ENCODE data around the gene PIK3R5. TPM values are rescaled to one million over a fixed set of nuclear protein-coding genes. Genes with fewer than 3 reads are reported as not detected.
"Not testable (repeated sequence)": the region's sequence is repeated elsewhere in the genome, so short reads cannot be mapped to it uniquely, and the experiment has no call there.

Gene PIK3R5
- total RNA-seq, 1 donor from 2014 or later: 17.1 TPM

DNA sequence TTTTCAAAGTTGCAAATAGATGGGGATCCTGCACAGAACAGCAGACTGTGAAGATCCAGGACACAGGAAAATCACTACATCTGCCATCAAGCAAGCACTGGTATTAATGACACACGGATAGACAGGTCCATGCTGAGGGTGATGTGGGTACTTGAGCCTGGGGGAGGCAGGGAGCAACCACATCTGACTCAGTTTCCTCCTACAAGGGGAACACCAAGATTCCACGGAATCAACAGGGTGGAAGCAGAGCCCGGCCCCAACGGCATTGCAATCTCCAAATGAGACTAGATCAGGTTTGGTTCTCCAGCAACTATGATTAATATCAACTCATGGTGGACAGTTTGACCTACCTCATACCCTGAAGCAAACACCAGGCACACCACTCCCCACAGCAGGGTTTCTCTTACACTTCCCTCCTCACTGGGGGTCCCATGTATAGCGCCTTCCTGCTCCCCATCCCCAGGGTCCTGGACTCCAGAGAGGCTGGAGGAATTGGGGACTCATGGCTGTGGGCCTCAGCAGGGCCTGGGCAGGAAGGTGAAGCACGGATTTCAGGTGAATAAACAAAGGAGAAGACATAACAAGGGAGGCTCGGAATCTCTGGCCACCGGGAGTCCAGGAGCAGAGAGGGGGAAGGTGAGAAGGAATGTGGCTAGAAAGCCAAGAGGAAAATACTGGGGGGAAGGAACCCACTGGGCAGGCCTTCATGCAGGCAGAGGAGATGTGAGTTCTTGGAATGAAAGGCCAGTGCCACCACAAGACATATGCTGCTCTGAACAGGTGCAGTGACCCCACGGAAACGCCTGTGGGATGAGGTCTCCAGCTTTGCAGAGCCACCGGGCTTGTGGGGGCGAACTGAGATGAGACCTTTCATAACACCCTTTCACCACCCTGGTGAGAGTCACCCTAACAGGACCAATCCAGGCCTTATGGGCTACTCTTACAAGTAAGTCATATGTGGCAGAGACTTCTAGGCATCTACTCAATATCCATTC lies 68.6 kb downstream of the PIK3R5 start:
- no peak for DNase-seq (ENCODE audit: low spot score)

DNA sequence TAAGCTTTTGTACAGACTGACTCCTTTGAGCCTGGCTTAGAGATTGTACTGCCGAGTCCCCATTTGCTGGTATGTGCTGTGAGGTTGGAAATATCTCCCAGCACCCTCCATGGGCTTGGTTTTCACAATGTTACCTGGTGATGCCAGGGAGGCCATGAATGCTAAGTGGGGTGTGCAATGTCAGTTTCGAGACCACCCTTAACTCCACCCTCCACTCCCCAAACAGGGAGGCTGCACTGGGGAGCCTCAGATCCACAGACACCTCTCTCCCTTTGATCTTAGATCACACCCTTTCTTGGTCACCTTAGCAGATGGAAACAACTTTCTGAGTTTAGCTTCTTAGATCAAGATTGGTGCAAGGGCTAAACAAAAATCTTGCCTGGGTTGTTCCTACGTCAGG lies 69.4 kb downstream of the PIK3R5 start:
- DNase-seq (ENCODE audit: low spot score): no peak

DNA sequence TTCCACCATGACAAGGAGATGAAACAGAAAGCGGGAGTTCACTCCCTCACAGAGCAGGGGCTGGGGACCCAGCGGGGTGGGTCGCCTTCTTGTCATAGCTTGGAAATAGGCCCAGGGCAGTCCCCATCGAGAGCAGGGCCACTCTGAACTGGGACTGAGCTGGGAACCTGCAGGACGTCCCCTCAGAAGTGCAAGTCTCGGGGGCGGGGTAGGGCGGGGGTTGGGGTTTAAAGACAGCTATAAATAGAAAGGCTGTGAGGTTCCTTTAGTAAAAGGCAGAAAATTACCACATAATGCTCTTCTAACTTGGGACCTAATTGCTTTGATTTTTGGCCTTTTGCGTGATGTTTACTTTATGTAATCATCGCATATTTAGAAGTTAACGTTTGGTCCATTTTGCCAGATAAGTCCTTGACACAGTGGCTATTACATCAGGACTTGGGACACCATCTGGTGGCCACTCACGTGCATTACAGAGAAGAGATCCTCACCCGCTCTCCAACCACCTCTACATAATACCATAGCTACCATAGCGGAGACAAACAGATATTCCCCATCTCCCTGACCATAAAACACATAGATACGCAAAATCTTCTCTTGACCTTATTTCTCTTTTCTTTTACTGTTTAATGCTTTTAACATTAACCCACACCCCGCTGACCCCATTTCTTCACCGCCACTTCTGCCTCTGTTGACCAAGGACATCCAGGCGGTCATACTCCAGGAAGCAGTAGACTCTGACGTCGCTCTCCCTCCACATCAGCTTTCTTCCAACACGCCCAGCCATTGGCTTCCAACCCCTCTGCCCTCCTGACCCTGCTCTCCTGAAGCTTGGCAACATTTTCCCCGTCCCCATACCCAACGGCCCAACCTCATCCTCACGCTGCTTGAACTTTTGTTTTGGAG lies 70.6 kb downstream of the PIK3R5 start:
- DNase-seq (ENCODE audit: low spot score): peak; percentile 61

DNA sequence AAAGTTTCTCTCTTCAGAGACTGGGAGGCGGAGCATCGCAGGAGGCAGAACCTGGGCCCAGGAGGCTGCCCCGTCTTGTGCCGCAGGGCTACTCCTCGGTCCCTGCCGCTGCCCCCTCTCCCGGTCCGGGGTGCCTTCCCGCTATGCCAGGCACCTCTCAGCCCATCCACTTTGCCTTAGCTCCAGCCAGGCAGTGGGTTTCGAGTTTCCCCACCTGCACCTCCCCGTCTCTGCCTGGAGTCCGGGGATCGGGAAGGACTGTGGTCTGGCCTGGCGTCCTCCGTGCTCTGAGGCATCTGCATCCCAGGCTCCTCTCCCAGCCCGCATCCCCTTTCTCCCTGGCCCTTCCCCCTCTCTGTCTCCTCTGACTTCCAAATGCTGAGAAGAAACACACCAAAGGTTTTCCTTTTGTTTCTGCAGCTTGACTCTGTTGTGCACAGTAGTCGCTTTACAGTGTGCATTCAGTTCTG lies 71.3 kb downstream of the PIK3R5 start:
- no peak for DNase-seq (ENCODE audit: low spot score)

DNA sequence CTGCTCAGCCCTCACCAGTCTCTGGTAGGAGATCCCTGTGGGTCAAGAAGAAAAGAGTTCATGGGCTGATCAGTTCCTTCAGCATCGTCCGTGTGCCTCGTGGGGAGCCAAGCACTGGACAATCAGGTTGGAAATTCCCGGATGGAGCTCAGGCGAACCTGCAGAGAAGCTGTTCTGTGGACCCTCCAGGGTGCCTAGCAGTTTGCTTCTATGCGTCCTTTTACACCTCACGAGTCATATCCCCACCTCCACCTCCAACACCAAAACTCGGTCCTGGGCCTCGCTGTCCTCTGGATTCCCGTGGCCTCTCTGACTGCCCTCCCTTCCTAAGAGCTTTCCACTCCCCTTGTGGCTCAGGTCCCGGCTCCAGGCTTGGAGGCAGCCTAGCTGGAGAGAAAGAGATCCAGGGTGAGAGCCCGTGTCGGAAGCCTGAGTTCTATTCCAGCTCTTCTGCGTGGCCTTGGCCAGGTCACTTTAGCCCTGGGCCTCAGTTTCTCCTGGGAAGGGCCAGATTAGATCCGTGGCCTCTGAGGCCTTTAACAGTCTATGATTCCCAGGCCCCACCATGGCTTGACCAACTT lies 71.8 kb downstream of the PIK3R5 start:
- no peak for DNase-seq (ENCODE audit: low spot score)

DNA sequence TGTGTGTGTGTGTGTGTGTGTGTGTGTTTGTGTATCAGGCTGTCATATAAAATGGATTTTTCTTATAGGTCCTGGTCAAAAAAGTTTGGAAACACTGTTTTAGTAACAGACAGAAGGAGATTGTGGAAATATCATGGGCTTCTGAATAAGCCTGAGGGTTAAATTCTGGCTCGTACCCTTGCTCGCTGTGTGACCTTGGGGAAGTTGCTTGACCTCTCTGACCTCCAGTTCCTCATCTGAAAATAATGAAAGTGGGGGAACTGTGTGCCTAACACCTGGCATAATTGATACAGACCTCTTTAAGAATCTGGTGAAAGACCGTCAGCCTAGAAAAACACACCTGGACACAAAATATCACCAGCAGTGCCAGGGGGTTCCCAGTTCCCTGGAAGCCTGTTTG lies 72.4 kb downstream of the PIK3R5 start:
- DNase-seq (ENCODE audit: low spot score): no peak

DNA sequence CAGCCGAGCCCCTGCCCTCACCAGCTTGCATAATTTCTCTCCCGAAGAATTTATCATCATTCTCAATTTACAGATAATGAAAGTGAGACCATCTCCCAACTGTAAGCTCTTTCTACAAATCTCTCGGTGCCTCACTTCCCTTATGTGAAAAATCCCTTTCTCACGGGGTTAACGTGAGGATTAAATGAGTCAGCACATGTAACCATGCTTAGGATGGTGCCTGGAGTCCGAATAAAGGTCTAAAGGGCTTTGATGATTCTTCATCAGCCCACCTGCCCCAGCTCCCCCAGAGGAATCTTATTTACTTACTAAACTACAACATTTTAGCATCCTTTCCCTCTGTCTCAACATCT lies 73.2 kb downstream of the PIK3R5 start:
- no peak for DNase-seq (ENCODE audit: low spot score)

DNA sequence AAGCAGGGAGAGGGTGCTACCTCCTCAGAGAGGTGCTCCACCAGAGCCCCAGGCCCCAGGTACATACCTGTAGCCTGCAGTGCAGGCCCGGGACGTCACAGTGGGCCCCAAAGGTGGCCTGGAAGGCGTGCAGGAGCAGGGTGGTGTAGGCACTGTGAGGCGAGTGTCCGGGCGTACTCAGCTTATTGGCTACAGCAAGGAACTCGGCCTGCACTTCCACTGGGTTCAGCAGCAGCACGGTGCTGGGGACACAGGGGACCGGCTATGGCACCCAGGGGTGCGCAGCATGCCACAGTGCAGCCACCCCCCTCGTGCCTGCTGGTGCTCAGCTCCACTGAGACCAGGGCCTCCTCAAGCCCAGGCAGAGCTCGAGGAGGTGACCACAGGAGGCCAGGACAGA lies 74.8 kb downstream of the PIK3R5 start:
- DNase-seq (ENCODE audit: low spot score): no peak

DNA sequence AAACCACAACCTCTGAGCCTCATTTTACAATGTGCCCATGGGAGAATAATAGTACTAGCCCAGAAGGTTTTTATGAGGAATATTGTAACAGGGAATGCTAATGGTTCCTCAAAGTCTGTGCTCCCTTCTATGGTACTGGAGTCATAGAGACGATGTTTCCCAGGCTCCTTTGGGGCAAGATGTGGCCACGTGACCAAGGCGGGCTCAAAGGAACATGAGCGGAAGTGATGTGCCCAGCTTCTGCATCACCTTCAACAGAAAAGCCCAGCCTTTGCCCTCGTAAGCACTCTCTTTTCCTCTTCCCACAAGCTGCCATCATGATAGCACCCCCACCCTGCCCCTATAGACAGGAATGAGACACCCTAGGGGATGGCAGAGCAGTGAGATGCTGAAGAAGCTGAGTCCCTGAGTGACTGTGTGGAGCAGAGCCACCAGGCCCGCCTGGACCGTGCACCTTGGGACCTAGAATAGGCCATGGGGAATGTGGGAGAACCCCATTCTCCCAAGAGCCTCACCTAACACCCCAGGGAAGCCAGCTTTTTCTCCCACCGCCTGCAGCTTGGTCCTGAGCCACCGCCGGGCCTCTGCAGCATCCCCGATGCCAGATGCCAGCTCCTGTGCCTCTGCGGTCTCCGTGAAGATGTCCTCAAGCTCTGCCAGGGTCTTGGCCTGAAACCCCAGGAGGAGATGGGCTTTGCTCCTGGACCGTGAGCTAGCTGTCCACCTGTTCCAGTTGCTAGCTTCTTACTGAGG lies 75.9 kb downstream of the PIK3R5 start:
- no peak for DNase-seq (ENCODE audit: low spot score)

DNA sequence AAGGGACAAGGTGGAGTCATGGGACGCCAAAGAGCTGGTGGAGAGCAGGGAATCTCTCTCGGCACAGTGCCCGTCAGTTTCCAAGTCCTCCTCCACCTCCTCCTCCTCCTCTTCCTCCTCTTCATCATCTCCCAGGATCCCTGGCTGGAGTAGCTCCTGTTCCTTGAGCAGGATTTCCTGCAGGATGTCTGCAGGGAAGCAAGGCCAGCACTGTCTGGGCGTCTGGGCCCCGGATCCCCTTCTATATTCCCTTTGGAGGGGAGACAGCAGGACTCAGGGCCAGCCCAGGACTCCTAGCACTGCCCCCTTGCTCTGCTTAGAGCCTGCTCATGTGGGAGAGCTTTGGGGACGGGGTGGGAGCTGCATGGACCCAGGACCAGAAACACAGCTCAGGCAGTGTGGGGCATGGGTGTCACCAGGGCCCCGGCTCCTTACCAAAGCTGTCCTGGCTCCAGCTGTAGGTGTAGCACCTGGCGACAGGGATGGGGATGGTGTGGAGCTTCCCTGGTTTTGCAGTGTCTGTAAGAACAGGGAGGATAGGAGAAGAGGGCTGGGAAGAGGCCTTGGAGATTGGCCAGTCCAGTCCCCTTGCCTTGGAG lies 76.7 kb downstream of the PIK3R5 start:
- no peak for DNase-seq (ENCODE audit: low spot score)

DNA sequence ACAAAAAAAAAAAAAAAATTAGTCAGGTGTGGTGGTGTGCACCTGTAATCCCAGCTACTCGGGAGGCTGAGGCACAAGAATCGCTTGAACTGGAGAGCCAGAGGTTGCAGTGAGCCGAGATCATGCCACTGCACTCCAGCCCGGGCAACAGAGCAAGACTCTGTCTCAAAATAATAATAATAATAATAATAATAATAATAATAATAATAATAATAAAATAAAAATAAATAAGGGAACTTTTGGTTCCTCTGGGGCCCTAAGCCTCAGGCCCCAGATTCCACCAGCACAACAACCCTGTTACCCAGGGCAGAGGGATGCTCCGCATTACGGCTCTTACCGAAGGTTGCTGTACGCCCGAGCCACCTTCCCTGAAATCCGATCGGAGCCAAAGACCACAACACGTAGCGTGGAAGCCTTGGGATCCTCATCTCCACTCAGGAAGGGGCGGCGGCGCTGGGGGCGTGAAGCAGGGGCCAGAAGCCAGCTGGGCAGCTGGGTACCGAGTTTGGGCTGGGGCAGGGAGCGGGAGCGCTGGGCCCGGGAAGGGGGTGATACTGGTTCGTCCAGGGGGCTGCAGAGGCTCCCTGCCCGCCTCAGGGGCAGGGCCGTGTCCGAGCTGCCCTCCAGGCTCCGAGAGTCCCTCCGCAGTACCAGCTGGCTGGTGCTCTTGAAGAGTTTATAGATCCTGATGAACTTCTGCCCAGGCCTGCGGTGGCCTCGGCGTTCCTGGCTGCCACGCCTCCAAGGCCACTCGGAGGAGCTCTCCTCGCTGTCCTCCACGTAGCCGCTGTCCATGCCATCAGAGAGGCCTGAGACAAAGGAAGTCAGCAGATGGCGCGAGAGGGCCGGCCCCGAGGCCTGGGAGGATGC lies 77.4 kb downstream of the PIK3R5 start:
- peak; percentile 40 for DNase-seq (ENCODE audit: low spot score)

DNA sequence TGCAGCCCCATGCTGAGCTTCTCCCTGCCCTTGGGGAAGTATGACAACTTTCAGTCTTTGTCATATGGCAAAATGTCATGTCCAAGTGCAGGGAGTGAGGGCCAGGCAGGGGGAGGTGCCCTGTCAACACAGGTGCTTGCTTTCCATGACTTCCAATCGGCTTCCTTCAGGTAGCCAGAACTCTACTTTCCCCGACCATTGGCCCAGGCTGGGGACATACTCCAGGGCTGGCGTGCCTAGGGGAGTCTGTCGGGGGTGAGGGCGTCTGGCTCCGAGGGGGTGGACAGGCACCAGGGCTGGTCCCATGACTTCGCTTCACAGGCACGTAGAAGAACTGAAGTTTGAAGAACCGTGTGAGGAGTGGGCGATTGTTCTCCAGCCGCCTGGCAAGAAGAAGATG lies 78.2 kb downstream of the PIK3R5 start:
- no peak for DNase-seq (ENCODE audit: low spot score)

DNA sequence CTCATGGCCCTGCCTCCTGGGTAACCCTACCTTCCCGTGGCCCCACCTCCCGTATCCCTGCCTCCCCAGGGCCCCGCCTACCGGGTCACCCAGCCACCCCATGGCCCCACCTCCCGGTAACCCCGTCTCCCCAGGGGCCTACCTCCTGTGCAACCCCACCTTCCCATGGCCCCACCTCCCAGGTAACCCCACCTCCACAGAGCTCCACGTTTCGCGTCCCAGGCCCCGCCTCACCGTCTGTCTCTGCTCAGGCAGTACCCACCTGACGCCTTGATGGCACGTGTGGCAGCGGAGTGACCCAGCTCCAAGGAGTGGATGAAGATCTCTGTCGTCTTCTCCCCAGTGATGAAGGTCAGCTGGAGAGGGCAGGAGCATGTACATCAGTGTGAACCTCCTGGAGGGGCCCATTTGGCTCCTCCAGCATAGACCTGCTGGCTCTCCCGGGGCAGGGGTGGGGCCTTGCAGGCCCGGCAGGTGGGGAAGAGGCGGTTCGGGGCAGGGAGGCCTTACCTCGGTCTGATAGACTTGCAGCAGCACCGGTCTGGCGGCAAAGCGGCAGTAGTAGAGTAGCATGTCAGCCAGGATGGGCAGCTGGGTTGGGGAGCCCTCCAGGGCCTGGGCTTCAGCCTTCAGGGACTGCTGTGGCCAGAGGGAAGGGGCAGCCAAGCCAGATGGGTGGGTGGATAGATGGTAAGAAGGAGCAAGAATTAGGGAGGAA lies 79.4 kb downstream of the PIK3R5 start:
- no peak for DNase-seq (ENCODE audit: low spot score)

DNA sequence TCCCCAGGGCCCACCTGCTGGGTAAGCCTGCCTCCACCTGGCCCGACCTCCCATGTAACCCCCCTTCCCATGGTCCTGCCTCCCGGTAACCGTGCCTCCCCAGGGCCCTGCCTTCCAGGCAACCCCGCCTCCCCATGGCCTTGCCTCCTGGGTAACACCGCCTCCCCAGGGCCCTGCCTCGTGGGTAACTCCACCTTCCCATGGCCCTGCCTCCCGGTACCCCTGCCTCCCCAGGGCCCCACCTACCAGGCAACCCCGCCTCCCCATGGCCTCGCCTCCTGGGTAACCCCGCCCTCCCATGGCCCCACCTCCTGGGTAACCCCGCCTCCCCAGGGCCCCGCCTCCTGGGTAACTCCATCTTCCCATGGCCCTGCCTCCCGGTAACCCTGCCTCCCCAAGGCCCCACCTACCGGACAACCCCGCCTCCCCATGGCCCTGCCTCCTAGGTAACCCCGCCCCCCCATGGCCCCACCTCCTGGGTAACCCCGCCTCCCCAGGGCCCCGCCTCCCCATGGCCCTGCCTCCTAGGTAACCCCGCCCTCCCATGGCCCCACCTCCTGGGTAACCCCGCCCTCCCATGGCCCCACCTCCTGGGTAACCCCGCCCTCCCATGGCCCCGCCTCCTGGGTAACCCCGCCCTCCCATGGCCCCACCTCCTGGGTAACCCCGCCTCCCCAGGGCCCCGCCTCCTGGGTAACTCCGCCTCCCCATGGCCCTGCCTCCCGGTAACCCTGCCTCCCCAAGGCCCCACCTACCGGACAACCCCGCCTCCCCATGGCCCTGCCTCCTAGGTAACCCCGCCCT lies 80.1 kb downstream of the PIK3R5 start:
- not testable (repeated sequence) for DNase-seq (ENCODE audit: low spot score)

DNA sequence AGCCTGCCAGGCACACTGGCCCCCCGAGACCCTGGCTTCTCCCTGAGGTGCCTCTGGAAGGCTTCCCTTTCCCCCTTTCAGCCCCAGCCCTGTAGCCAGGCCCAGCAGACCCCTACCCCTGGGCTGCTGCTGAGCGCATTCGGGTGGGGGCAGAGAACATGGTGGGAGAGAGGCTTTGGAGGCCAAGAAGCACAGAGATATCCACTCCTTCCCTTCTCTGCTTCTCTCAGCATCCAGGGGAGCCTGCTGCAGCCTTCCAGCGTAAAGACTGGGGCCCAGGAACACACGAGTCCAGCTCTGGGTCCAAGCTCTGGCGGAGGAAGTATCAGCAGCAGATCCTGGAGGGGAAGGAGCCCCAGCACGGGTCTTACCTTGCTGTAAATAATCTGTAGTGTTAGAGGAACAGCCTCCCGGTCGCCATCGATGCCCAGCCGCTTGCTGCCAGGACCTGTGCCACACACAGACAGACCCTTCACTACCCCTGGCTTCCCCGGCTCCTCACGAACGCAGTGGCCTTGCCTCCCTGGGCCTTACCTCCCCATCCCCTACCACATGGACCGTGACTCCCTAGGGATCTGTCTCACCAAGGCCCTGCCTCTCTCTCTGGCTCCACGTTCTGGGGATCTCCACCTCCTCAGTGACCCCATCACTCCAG lies 81.0 kb downstream of the PIK3R5 start:
- no peak for DNase-seq (ENCODE audit: low spot score)

DNA sequence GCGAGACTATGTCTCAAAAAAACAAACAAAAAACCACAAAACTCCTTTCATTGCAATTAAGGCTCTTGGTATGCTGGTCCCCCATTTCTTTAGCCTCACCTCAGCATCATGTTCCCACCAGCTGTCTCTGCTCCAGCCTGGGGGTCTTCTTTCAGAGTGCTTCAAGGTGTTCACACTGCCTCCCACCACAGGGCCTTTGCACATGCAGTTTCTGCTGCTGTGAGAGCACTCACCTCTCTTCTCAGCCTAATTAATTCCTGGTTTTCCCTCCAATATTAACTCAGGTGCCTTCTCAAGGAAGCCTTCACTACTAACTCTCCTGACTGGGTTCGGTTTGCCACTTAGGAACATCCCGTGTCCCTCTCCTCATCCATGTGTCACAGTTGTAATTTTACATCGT lies 82.2 kb downstream of the PIK3R5 start:
- no peak for DNase-seq (ENCODE audit: low spot score)

DNA sequence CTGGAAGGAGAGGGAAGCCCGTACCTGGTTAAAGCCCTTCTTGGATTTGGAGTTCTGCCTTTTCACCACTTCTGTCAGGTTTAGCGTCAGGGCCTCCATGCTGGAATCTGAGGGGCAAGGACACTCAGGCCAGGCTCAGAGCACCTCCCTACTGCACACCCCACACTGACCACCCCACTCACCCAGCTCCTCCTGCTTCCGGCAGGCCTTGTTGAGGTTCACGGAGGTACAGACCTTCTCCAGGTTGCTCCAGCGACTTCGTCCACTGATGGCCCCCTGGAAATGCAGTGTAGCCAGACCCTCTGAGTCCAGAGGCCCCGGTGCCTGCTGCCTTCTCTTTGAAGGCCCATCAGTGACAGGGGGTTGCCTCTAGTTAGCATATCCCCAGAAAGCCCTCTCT lies 83.9 kb downstream of the PIK3R5 start:
- no peak for DNase-seq (ENCODE audit: low spot score)

DNA sequence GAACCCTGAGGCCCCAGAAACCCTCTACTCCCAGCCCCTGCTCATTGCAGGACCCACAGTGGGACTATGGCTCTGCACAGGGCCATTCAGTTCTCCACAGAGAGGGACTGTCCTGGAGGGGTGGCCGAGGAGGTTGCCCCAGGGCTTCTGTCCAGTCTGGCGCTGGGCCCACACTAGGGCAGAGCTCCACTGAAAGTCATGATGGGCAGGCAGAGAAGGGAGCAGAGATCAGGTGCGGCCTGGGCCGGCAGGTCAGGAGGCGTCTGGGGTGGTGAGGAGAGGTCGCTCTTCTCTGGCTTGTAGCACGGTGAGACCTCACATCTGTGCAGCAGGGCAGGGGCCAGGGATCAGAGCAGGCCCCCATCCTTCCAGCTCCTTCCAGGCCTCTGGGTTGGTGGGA lies 85.0 kb downstream of the PIK3R5 start:
- DNase-seq (ENCODE audit: low spot score): no peak

All from mucosa of gallbladder (tissue), 1 donor.